H54 (cell line): Measurements from ENCODE around the gene NTRK1.

ENCODE experiments used
- DNase-seq: peaks from one replicate; pipeline ENCODE4 v3.0.0; 2011; ENCODE audit warnings: low spot score, mixed read lengths; ENCODE audit not compliant: insufficient read length
- FAIRE-seq: peaks from 3 replicates; lab custom pipeline; 2011; peaks lifted over from hg19 to GRCh38; lab: Jason Lieb, UNC
- POLR2A ChIP-seq: IDR thresholded peaks from 2 replicates; pipeline ENCODE4 v1.6.1; 2011; ENCODE audit warnings: low read depth, mild to moderate bottlenecking, low read length

The NTRK1 gene

GRCh38 chr1:156897078-156897825 is 36.6 kb downstream of the NTRK1 start:
- no peak for FAIRE-seq
- peak; percentile 86 for DNase-seq
- TF ChIP-seq POLR2A = no peak; the same call in 1 of the 2 replicates

- FAIRE-seq (no peak), DNase-seq (peak; percentile 80)
- no peak for TF ChIP-seq POLR2A
These were observed 37.5 kb downstream of the NTRK1 start for GRCh38 chr1:156898161-156898566.

GRCh38 chr1:156898971-156899664 is 38.5 kb downstream of the NTRK1 start:
- no peak for TF ChIP-seq POLR2A

GRCh38 chr1:156899956-156900718 is 39.5 kb downstream of the NTRK1 start:
- no peak for TF ChIP-seq POLR2A
- DNase-seq (no peak), FAIRE-seq (no peak)

More at GRCh38 chr1:156898971-156899664, 38.5 kb downstream of the NTRK1 start:
- FAIRE-seq = no peak
- no peak for DNase-seq

- FAIRE-seq = no peak
- no peak for TF ChIP-seq POLR2A
- no peak for DNase-seq
These were observed 40.4 kb downstream of the NTRK1 start for GRCh38 chr1:156900896-156901589.

- FAIRE-seq = no peak
- no peak for DNase-seq
- no peak for TF ChIP-seq POLR2A
These were observed 40.9 kb downstream of the NTRK1 start for GRCh38 chr1:156901590-156901900.

- no peak for DNase-seq
- FAIRE-seq = no peak
- TF ChIP-seq POLR2A = no peak
These were observed 41.6 kb downstream of the NTRK1 start for GRCh38 chr1:156901966-156902915.

- no peak for FAIRE-seq
- no peak for DNase-seq
- no peak for TF ChIP-seq POLR2A
These were observed 42.8 kb downstream of the NTRK1 start for GRCh38 chr1:156903328-156904091.

- FAIRE-seq (no peak), DNase-seq (no peak)
- no peak for TF ChIP-seq POLR2A
These were observed 43.7 kb downstream of the NTRK1 start for GRCh38 chr1:156904187-156904959.

GRCh38 chr1:156905176-156905575 is 44.5 kb downstream of the NTRK1 start:
- no peak for DNase-seq
- no peak for FAIRE-seq
- no peak for TF ChIP-seq POLR2A

- DNase-seq (no peak), FAIRE-seq (no peak)
- TF ChIP-seq POLR2A = no peak
These were observed 45.0 kb downstream of the NTRK1 start for GRCh38 chr1:156905651-156906050.
